Stimulated activated CD8-positive, alpha-beta memory T cell treated with anti-CD3 and anti-CD28 coated beads, Interleukin-4, amount 100 ng/mL, for 24 hours (primary cell): ENCODE data around the gene ZDHHC13.

ENCODE experiments used
- DNase-seq: peaks from one replicate; pipeline ENCODE4 v3.0.0-alpha.2; 2020; ENCODE audit warnings: low read depth

The ZDHHC13 gene

GRCh38 chr11:19116971-19117759 is at the start of gene ZDHHC13:
Gene ZDHHC13, plus strand, starts transcription at chr11:19117168. Its CDS starts 82 bp downstream, at chr11:19117250.
- peak; percentile 95 for DNase-seq

GRCh38 chr11:19071255-19071654 is 45.7 kb upstream of the ZDHHC13 start:
- peak; percentile 22 for DNase-seq

- DNase-seq: no peak
These were observed 44.5 kb upstream of the ZDHHC13 start for GRCh38 chr11:19072464-19072863.

GRCh38 chr11:19073454-19074415 is 43.2 kb upstream of the ZDHHC13 start:
- DNase-seq: no peak

- no peak for DNase-seq
These were observed 41.3 kb upstream of the ZDHHC13 start for GRCh38 chr11:19075636-19076035.

GRCh38 chr11:19076744-19077589 is 40.0 kb upstream of the ZDHHC13 start:
- DNase-seq: peak; percentile 40

GRCh38 chr11:19077965-19078364 is 39.0 kb upstream of the ZDHHC13 start:
- no peak for DNase-seq

- no peak for DNase-seq
These were observed 37.1 kb upstream of the ZDHHC13 start for GRCh38 chr11:19079643-19080440.

GRCh38 chr11:19080579-19080993 is 36.4 kb upstream of the ZDHHC13 start:
- no peak for DNase-seq

GRCh38 chr11:19083166-19083565 is 33.8 kb upstream of the ZDHHC13 start:
- no peak for DNase-seq

- DNase-seq: no peak
These were observed 32.2 kb upstream of the ZDHHC13 start for GRCh38 chr11:19084661-19085315.

- no peak for DNase-seq
These were observed 29.3 kb upstream of the ZDHHC13 start for GRCh38 chr11:19087658-19088057.

GRCh38 chr11:19088791-19089190 is 28.2 kb upstream of the ZDHHC13 start:
- no peak for DNase-seq

- DNase-seq: no peak
These were observed 27.5 kb upstream of the ZDHHC13 start for GRCh38 chr11:19089421-19089820.

GRCh38 chr11:19091366-19091765 is 25.6 kb upstream of the ZDHHC13 start:
- no peak for DNase-seq

- DNase-seq: no peak
These were observed 24.6 kb upstream of the ZDHHC13 start for GRCh38 chr11:19092342-19092741.

GRCh38 chr11:19092850-19093249 is 24.1 kb upstream of the ZDHHC13 start:
- DNase-seq: no peak

- DNase-seq: no peak
These were observed 23.0 kb upstream of the ZDHHC13 start for GRCh38 chr11:19093976-19094375.

GRCh38 chr11:19094859-19095258 is 22.1 kb upstream of the ZDHHC13 start:
- DNase-seq: no peak

- no peak for DNase-seq
These were observed 17.9 kb upstream of the ZDHHC13 start for GRCh38 chr11:19099093-19099492.

GRCh38 chr11:19100885-19101284 is 16.1 kb upstream of the ZDHHC13 start:
- no peak for DNase-seq
